NCI-H128 (cell line): ENCODE measurements around the gene NAP1L5.

Experiments used
- DNase-seq: peaks from one replicate; lab custom pipeline; 2025; ENCODE audit not compliant: unreplicated experiment; lab: John Stamatoyannopoulos, UW

NAP1L5 gene

GRCh38 chr4:88697588-88698329 is at the start of gene NAP1L5:
Gene NAP1L5, minus strand, starts transcription at chr4:88697829. Its CDS starts 75 bp downstream, at chr4:88697754.
- DNase-seq: no peak

DNA sequence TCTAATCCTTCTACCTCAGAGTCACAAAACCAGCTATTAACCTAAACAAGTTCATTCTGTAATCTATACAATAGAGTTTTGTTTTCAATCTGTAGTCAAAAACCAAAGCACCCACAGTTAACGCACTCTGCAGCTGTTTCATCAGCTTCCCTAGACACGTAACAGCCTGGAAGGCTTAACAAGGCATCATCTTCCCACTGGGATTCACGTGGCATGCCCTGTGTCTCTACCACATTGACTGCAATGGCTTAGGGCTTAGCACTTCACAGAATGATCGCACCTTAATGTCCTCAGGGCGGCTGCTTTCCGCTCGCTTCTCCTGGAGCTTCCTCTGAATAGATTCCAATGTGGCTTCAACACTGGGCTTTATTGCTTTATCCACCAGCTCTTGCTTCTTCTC is 49.7 kb upstream of the NAP1L5 start:
- DNase-seq: no peak

DNA sequence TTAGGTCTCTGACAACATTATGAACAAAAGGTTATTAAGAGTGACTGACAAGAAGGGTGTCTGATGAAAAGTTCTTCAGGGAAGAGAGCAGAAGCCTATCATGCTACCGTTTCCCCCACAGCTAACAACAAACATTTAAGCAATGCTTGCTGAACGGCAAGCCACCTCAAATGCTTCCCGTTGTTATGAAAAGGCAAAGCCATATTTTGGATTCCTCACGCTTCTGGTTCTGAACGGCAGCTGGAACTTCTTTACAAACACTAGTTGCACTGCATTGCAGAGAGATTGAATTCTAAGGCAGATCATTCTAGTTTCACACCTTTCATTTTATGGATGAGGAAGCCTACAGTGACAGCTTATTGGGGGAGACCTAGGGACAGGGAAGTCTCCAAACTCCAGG is 48.6 kb upstream of the NAP1L5 start:
- DNase-seq: no peak

DNA sequence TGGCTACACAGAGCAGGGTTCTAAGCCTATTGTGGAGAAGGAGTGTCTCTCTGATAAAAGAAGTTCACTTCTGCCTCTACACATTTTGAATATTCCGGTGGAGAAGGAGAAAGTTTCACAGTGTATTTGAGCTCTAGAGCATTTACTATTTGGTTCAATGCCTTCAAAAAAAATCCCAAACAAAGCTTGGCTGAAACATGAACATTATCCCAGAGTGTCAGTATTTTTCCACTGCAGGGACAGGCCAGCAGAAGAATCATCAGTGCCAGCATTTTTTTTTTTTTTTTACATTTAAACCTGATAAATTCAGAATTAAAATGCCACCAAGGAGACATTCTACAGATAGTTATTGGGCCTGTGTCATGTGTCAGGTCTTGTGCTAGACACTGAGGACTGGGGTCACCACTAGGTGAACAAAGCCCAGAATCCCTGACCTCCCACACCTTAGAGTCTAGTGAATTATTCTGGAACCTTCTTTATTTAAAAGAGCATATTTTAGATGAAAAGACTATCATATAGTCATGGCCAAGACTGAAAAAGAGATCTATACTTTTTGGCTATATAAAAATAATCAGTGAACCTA is 48.0 kb upstream of the NAP1L5 start:
- no peak for DNase-seq

GRCh38 chr4:88745175-88745574 is 47.5 kb upstream of the NAP1L5 start:
- DNase-seq: no peak

GRCh38 chr4:88744609-88745008 is 47.0 kb upstream of the NAP1L5 start:
- no peak for DNase-seq

GRCh38 chr4:88743696-88744095 is 46.1 kb upstream of the NAP1L5 start:
- no peak for DNase-seq

DNA sequence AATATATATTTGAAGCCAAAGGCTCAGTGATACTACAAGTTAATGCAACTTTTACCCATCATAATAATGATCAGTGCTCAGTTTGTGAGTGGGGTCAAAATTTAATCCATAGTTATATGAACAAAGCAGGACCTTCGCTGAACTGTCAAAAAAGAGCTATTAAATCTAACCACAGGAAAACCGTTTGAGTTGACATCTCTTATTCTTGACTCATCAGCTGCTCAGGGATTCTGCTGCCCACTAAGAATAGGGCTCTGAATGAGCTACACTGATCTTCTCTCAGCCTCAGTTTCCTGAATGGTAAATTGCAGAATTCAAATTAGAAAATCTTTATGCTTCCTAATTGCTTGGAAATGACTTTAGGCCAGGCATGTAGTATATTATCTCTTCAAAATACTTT is 44.9 kb upstream of the NAP1L5 start:
- DNase-seq: no peak

GRCh38 chr4:88738180-88738579 is 40.6 kb upstream of the NAP1L5 start:
- no peak for DNase-seq

GRCh38 chr4:88737307-88737941 is 39.8 kb upstream of the NAP1L5 start:
- peak; percentile 53 for DNase-seq

- no peak for DNase-seq
Observed at GRCh38 chr4:88736264-88736663, 38.6 kb upstream of the NAP1L5 start.

DNA sequence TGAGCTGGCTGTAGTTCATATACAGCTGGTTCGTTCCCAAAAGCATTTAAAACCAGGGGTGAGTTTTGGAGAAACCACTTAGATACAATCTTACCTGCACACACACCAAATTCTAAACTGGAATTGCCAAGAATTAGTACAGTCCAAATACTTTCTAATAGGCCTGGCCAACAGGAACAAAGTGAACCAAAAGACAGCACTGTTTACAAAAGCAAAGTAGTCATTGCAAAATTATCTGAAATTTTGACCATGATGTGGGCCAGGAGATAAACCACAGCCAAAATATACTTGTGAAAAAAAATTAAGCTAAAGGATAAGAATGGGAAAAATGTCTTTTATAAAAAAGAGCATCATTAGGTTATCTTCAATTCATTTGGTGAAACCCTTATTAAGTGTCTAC is 37.9 kb upstream of the NAP1L5 start:
- no peak for DNase-seq

DNA sequence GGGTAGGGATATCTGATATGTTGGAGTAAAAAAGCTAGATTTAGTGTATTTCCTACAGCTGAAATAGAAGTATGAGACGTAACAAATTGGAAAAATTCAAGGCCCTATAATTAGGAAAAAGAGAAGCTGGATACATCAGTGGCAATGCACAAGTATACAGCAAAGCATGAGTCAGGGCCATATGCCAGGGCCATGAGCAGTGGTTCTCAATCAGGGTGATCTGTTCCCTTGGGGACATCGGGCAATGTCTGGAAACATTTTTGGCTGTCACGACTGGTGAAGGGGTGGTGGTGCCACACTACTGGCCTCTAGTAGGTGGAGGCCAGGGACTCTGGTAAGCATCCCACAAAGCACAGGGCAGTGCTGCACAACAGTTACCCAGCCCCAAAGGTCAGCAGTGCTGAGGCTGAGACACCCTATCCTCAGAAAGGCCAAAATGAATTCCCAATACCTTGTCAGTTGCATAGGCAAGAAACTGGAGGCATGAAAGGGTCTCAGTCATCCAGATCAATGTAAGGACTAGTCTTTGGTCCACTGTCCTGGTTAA is 36.8 kb upstream of the NAP1L5 start:
- no peak for DNase-seq

GRCh38 chr4:88732714-88733368 is 35.2 kb upstream of the NAP1L5 start:
- no peak for DNase-seq

GRCh38 chr4:88731381-88731780 is 33.8 kb upstream of the NAP1L5 start:
- no peak for DNase-seq

DNA sequence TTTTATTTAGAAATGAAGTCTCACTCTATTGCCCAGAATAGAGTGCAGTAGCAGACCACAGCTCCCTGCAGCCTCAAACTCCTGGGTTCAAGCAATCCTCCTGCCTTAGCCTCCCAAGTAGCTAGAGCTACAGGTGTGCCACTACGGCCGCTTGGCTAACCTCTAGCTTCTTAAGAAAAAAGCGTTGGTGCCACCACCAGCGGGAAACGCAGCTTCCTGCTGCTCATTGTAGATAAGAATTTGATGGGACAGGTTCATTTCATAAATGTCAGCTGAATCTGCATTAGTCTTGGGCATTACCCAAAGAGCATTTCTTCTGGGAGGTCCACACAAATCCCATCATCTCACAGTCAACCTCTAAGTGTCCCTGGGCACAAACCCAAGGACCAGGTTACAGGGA is 33.2 kb upstream of the NAP1L5 start:
- DNase-seq: no peak

GRCh38 chr4:88729146-88729760 is 31.6 kb upstream of the NAP1L5 start:
- DNase-seq: no peak

DNA sequence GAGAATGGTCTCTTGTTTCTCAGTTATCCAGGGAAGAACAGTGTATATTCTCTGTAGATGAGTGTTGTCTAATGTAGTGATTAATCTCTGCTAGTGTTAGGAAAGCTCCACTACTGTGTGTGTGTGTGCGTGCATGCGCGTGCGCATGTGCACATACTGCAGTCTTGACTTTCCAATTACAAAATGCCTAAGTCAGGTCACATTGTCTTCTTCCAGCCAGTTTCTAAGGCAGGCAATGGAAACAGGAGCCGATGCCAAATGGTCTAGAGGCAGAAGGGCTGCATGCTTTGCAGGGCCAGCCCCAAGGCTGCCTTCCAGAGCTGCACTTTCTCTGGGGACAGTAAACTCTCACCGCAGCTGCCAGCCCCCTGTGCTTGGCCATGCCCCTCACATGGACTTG is 30.5 kb upstream of the NAP1L5 start:
- no peak for DNase-seq

- DNase-seq: no peak
Observed at GRCh38 chr4:88725986-88726385, 28.4 kb upstream of the NAP1L5 start.

GRCh38 chr4:88725143-88725542 is 27.5 kb upstream of the NAP1L5 start:
- DNase-seq: no peak

DNA sequence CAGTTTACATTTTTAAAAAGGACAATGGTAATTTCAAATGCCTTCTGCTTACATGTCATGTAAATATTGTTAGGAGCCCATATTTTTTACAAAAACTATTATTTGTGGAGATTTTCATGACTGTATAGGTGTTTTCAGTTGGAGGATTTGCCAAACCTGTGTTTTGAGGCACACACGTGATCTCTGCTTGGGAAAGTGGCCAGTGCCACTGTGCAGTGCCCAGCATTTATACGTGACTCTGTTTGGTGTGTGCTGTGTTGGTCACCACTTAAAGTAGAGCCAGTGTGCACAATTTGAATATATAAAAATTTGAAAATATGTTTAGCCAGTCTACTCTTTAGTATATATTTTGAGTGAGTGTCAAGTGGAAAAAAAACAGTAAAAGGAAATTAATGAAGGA is 26.8 kb upstream of the NAP1L5 start:
- no peak for DNase-seq
